ENCODE results near the gene CDK14.
A peak's percentile ranks its signal among the peaks of the same experiment; 100 is the strongest.

Gene CDK14

GRCh38 chr7:90595801-90596670 lies at the start of gene CDK14:
Gene CDK14, plus strand, starts transcription at chr7:90596321. Its CDS starts 307 bp downstream, at chr7:90596628.
- peak; percentile 6 for DNase-seq

GRCh38 chr7:90551036-90551435 lies 45.1 kb upstream of the CDK14 start:
- no peak for DNase-seq

GRCh38 chr7:90552521-90552920 lies 43.6 kb upstream of the CDK14 start:
- no peak for DNase-seq

GRCh38 chr7:90560730-90561129 lies 35.4 kb upstream of the CDK14 start:
- DNase-seq, result no peak

- DNase-seq, result no peak
These were observed 32.8 kb upstream of the CDK14 start for GRCh38 chr7:90563286-90563685.

- no peak for DNase-seq
These were observed 31.7 kb upstream of the CDK14 start for GRCh38 chr7:90564455-90564854.

- DNase-seq, result peak; percentile 1
These were observed 27.9 kb upstream of the CDK14 start for GRCh38 chr7:90568213-90568612.

GRCh38 chr7:90569368-90569767 lies 26.8 kb upstream of the CDK14 start:
- DNase-seq, result no peak

- no peak for DNase-seq
These were observed 25.7 kb upstream of the CDK14 start for GRCh38 chr7:90570373-90570959.

GRCh38 chr7:90574146-90574819 lies 21.8 kb upstream of the CDK14 start:
- DNase-seq, result no peak

GRCh38 chr7:90574820-90575187 lies 21.3 kb upstream of the CDK14 start:
- no peak for DNase-seq

GRCh38 chr7:90579181-90579688 lies 16.9 kb upstream of the CDK14 start:
- no peak for DNase-seq

GRCh38 chr7:90580051-90580450 lies 16.1 kb upstream of the CDK14 start:
- no peak for DNase-seq

GRCh38 chr7:90582164-90582563 lies 14.0 kb upstream of the CDK14 start:
- DNase-seq, result no peak

GRCh38 chr7:90584378-90584777 lies 11.7 kb upstream of the CDK14 start:
- DNase-seq, result no peak

- no peak for DNase-seq
These were observed 10.0 kb upstream of the CDK14 start for GRCh38 chr7:90586091-90586490.

GRCh38 chr7:90587766-90588165 lies 8.4 kb upstream of the CDK14 start:
- no peak for DNase-seq

- DNase-seq, result no peak
These were observed 4.1 kb upstream of the CDK14 start for GRCh38 chr7:90592033-90592432.

- DNase-seq, result no peak
These were observed 2.9 kb upstream of the CDK14 start for GRCh38 chr7:90593205-90593604.

GRCh38 chr7:90594751-90595317 lies 1.3 kb upstream of the CDK14 start:
- DNase-seq, result no peak

GRCh38 chr7:90595342-90595800 lies 750 bp upstream of the CDK14 start:
- DNase-seq, result no peak

GRCh38 chr7:90596671-90597562 lies 796 bp downstream of the CDK14 start:
- no peak for DNase-seq

All from CD4-positive, alpha-beta T cell treated with Interleukin-4 for 4 hours (primary cell).